HG03159 (cell line): Measurements from ENCODE around the gene UBE2E2.

ENCODE experiments used
- ATAC-seq: cut with Tn5 transposase; IDR thresholded peaks from one replicate; pipeline ENCODE4 v1.9.1; 2021; ENCODE audit warnings: mild to moderate bottlenecking, moderate library complexity; ENCODE audit not compliant: unreplicated experiment

The UBE2E2 gene

DNA sequence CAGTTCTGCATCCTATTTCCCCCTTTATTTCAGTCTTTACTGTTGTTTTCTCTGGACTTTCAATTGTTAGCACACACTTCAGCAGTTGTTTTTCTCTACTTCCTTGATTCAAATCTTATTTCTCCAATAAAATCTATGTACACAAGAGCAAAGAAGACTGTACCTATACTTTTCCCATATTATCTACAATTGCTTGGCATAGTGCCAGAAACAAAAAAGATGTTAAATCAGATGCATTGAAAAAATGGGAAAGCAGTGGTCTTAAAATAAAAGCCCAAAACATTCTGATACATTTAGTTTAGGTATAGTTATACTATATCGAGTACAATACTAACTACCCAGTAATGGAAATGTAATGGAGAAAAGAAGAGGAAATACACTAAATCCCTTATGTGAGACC lies 265.1 kb downstream of the UBE2E2 start:
- ATAC-seq, result no peak

DNA sequence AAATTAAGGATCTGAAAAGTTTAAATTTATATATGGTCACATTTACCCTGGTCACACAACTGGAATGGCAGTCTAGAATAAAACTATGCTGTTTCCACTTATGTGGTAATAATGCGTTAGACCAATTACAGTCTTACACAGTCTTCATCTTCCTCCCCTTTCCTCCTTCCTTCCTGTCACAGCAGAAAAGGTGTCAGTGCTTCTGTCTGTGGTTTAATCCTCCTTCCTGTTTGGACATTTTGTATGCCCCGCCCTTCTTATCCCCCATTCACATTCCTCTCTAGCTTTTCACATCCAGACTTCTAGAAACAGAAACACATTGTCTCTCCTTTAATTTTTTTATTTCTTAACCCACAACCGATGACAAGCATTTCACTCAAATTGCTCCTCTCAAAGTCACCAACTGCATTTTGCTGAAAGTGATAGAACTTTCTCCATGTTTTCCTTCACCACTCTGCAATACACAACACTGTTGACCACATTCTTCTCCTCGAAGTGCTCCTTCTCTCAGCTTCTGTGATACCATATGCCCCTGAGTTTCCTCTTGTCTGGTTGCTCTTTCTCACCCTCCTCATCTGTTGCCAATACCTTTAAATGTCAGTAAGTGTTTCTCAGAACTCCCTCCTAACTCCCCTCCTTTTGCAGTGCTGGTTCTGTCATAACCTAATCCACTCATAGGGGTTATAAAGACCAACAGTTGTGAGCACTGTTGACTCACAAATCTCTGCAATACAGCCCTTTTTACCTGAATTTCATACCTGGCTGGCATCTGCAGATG lies 271.6 kb downstream of the UBE2E2 start:
- no peak for ATAC-seq

DNA sequence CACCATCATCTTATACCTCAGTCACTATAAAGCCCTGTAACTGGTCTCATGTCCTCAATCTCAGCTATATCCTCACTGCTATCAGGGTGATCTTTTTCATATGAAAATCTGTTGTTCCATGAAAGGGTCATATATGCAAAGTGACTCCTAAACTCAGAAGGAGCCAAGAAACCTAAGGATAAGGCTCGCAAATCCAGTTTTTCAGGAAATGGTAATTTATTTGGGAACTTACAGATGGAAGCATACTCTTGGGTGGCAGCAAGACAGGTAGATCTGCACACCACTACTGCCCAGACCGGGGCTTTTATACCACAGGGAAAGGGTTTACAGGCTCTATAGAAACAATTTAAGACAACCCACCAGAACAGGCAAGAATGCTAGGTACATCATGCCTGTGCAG lies 272.3 kb downstream of the UBE2E2 start:
- no peak for ATAC-seq

DNA sequence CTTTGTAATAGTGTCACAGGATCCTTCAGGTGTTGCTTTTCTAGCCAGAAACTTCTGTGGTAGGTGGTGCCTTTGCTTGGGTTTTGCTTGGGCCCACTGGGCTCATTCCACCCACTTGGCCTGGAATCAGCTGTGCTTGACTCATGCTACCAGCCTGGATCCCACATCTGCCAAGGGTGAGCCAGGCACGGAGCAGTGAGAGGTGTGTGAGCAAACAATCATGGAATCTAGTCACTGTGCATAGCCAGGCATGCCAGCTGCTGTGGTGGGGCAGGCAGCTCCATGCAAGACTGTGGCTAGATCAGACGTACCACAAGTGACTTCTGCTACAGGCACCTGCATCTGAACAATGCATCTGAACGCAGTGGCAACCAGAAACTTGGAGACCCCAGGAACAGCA lies 275.9 kb downstream of the UBE2E2 start:
- ATAC-seq, result no peak

DNA sequence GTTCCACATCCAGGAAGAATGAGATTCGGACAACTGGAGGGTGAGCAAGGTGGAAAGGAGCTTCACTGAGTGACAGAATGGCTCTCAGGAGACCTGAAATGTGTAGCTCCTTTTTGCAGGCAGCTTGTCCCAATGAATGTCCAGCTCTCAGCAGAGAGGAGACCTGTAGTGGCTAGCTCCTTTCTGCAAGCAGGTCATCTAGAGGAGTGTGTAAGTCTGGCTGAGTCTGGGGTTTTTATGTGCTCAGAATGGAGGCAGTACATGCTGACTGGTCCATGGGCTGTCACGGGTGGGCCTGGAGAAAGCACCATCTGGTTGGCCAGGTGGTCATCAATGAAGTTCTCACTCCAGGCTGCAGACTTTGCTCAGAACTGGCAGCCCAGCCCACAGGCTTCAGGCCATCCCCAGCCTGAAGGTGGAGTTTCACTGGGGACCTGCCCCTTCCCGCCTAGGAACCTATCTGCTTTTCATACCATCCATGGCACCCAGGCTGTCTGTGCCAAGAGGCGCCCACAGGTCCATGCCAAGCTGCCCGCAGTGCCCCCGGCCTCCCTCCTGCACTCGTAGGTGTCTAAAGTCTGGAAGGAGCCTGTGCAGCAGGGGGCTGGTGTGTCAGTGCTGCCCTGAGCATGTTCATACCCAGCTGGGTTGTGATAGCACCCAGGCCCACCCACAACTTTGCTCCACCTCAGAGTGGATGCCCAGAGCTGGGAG lies 276.6 kb downstream of the UBE2E2 start:
- ATAC-seq, result no peak

DNA sequence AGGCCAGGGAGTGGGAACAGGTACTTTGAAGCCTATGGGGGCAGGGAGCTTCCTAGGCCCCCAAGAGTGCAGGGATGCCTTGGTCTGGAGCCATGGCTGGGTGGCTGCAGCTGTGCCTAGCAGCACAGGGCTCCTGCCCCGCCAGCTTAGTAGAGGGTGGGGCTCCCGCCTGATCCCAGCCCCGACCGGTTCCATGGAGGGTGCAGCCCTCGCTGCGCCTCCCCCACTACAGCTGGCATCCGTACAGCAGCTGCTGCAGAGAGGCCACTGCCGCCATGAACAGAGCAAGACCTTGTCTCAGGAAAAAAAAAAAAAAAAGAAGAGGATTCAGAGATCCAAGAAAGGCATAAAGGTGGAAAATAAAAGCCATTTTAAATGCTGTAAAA lies 277.2 kb downstream of the UBE2E2 start:
- no peak for ATAC-seq

DNA sequence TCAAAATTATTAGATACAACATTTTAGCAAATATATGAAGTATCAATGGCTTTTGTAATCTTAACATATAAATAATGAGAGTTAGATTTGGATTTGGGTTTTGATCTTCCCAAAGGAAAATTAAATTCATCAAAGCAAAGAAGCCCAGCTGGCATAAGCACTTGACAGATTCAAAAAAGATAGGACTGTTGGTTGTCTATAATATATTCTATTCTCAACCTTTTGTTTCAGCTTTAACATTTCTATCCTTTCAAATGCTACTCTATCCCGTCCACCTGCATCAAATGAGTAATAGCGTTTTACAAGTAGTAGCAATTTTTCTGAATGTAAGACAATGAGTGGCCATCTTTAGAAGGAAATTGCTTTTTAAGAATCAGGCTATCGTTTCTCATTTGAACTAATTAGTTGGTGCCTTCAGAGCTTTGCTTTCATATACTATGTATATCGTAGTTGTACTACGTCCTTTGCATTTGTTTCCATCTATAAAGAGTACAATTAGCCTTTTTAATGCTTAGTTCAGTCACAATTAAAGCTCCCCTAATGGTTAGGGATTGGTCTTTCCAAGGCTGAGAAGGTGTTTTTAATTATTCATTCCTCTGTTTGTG lies 278.0 kb downstream of the UBE2E2 start:
- ATAC-seq, result no peak

DNA sequence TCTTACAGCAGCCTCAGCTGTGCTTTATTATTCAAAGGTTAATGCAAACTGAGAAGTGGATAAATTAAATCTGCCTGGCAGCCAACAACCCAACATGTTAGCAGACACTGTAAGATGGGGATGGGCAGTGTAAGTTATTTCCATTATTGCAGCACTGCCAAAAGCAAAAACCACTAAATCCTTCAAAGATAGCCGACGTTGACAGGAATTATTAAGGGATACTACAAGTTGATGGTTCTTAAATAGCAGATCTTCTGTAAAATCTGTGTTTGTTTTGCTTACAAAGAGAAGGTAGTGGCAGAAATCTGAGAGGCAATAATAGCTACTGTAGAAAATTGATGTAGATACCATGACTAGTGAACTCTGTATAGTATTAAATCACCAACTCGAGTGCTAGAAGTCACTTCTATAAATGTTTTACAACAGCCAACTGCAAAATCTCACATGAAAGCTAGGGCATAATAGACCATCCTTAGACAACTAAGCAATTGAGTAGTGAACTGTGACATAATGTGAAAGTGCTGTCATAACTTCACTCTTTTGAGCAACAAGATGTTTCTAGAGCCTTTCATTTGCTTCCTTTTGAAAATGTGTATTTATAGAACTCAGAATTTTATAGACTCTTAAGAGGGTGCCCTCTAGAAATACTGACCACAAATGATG lies 278.6 kb downstream of the UBE2E2 start:
- ATAC-seq, result peak; percentile 49

DNA sequence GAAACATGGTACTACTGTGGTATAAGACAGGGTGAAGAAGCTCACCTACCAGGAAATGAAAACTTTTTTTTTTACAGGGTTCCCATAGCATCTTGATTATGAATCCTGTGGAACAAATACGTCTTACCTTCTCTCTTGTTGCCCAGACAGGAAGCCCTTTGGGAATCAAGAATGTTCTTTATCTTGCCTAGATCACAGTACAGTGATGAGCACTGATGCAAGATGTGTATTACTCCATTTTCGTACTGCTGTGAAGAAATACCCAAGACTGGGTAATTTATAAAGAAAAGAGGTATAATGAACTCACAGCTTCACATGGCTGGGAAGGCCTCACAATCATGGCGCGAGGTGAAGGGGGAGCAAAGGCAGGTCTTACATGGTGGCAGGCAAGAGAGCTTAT lies 281.3 kb downstream of the UBE2E2 start:
- no peak for ATAC-seq

DNA sequence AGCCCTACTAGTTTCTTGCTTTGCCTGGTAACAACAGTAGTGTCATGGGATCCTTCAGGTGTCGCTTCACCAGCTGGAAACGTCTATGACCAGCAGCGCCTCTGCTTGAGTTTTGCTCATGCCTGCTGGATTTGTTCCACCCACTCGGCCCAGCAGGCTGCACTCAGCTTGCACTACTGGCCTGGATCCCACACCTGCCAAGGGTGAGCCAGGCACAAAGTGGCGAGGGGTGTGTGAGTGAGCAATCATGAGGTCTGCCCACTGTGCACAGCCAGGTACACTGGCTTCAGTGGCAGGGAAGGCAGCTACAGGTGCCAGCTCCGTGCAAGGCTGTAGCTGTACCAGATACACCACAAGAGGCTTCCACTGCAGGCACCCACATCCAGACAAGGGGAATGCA lies 282.8 kb downstream of the UBE2E2 start:
- no peak for ATAC-seq

DNA sequence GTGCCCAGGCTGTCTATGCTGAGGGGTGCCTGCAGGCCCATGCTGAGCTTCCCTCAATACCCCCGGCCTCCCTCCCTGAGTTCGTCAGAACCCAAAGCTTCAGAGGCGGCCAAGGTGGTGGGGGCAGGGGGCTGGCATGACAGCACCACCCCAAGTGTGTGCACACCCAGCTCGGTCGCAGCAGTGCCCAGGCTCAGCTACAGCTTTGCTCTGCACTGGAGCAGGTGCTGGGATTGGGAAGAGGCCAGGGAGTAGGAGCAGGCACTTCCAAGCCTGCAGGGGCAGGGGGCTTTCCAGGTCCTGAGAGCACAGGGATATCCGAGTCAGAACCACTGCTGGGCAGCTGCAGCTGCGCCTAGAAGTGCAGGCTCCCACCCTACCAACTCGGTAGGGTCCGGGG lies 283.9 kb downstream of the UBE2E2 start:
- ATAC-seq, result no peak

DNA sequence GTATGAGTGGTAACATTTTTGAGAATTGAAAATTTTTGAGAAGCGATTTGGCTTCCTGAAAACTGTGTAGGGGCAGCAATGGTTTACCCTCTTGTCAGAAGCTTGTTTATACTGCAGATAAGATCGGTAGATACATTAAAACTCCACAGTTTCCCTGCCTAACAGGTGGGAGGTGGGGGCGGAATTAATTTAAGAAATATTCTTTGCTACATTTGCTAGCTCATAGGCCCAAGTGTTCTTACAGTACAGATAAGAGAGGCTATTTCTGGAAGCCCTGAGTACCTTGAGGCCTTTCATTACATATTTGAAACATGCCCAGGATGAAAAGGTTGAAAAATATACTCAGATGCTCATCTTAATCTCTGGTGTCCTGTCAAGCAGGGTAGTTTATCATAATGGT lies 285.5 kb downstream of the UBE2E2 start:
- ATAC-seq, result no peak

DNA sequence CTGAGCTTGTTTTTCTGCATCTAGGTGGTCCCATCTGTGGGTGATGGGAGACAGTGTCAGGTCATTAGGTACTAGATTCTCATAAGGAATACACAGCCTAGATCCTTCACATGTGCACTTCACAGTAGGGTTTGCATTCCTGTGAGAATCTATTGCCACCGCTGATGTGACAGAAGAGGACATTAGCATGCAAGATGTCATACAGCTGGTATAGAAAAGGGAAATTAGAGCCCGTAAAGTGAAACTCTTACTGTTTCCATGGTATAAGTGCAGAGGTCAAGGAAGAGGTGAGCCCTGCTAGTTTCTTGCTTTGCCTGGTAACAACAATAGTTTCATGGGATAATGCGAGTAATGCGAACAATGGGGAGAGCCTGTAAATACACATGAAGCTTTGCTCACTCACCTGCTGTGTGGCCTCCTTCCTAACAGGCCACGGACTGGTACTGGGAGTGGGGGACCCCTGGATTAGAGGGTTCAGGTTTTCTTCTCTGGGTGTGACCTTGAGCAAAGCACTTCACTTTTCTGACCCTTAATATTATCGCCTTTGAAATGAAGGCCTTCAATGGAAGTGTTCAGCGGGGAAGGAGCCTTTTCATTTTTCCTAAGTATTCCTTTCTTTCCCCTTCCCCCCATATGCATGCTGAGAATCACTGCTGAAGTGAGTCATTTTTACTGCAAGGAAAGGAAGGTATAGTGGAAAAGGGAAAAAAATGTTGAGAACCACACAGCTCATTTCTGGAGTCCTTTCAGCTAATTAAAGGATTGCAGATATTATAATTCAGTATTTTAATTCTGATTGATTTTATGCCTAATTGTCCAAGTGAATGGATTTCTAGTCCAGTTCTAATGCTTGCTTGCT lies 286.4 kb downstream of the UBE2E2 start:
- ATAC-seq, result no peak

DNA sequence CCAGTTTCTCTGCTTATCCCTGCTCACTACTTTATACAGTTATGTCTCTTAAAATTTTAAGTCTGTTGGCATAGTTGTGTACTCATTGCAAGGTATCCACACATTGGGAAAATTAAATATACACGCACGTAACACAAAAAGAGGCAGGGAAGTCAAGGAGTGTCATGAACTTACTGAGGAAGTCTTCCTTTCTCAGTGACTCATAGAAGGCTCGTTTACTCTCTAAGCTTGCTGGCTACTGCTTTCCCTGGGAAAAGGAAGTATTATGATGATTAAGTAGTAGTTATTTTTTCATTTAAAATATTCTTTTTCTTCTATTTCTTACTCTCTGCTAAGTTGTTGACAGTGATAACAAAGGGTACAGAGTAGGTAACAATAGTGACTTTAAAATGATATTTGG lies 287.3 kb downstream of the UBE2E2 start:
- ATAC-seq, result no peak

DNA sequence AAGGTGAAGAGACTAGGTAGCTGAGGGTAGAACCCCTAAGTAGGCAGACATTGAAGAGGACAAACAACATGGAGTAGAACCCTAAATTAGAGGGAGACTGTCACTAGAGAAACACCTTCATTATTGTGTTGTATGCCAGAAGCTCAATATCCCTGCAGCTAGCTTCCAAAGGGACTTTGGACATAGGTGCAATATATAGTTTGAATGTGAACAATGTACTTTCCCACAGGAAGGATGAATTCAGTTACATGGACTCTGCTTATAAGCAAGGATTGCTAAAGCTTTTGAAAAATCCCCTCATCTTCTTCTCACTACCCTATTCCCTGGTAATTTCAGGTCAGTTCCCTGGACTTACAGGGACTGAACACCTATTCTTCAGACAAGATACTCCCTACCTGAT lies 288.9 kb downstream of the UBE2E2 start:
- ATAC-seq, result no peak

DNA sequence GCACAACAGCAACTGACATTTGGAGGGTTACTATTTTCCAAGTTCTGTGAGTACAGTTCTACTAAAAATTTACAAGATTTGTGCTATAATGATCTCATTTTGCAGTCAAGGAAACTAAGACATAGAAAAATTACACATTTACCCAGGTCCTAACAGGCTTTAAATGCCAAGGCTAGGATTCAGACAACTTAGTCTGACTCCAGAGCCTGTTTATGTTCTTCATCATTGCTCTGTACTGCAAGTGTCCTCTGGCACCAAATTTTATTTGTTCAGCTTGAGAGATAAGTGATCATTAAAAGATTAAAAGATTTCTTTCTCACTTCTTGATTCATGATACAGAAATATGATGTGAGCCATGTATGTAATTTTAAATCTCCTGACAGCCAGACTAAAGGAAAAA lies 290.8 kb downstream of the UBE2E2 start:
- ATAC-seq, result no peak

DNA sequence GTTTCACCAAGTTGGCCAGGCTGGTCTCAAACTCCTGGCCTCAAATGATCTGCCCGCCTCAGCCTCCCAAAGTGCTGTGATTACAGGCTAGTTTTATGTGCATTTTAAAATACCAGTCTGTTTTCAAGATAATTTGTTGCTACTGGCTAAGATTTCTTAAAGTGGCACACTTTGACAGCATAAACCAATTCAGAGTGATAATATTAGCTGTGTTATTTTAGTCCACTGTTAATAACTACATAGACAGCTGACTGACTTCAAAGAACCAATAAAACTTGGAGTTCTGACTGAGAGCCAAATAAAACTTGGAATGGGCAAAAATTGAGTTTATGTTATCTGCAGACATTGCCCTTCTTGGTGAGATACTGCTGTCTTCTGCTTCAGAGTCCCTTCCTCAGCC lies 291.8 kb downstream of the UBE2E2 start:
- no peak for ATAC-seq

DNA sequence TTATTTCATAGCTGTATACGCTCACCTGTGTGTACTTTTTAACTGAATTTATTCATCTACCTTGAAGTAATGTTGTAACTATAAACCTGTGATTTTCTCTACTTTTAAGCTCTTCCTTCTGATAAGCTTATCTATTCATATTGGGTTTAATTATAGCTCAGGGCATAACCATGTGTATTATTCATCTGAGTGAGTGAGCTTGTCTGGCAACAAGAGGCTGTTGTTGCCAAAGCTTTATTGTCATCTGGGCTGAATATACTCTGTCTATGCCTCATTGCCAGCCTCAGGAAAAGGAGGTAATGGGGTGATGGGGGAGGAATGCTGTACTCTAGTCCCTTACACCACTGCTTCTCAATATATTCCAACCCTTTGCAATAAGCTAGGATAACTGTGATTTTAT lies 292.4 kb downstream of the UBE2E2 start:
- ATAC-seq, result no peak

DNA sequence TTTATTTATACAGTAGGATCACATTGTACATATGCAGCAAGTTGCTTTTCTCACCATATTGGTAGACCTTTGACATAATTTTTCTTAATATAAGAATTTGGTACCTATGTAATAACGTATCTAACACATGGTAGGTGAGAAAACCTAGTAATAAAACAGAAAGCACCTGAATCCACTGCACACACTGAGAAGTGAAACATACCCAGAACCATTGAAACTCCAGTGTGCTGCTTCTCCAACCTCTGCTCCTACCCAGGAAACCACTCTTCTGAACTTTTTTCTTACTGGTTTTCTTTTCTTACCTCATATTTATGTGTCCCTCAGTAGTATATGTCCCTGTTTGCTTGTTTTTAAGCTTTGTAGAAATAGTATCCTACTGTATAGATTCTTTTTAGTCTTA lies 293.0 kb downstream of the UBE2E2 start:
- ATAC-seq, result peak; percentile 65

DNA sequence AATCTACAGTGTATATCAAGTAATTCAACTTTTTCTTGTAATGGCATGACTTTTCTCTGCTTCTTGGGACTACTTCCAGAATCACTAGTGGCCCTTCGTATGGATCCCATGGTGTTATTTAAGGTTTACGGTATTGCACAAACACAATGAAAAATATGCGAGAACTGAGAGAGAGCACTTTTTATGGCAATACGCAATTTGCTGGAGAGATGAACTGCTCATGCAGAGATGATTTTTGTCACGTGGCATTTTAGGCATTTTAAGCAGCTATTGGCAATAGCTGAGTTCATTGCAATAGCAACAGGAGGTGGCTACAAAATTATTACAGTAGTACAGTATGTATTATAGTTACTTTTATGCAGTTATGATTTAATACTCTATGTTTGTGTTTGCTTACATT lies 294.0 kb downstream of the UBE2E2 start:
- no peak for ATAC-seq
